Measurements from ENCODE around the gene PKP2.

Gene PKP2

GRCh38 chr12:32896432-32897280 lies at the start of gene PKP2:
TSS of gene PKP2 (minus strand) at chr12:32896777. CDS start at chr12:32896731, 46 bp downstream.
- peak; percentile 96 for DNase-seq

- no peak for DNase-seq
Measured at GRCh38 chr12:32944195-32944594, 47.6 kb upstream of the PKP2 start.

GRCh38 chr12:32939801-32940200 lies 43.2 kb upstream of the PKP2 start:
- DNase-seq = no peak

DNA sequence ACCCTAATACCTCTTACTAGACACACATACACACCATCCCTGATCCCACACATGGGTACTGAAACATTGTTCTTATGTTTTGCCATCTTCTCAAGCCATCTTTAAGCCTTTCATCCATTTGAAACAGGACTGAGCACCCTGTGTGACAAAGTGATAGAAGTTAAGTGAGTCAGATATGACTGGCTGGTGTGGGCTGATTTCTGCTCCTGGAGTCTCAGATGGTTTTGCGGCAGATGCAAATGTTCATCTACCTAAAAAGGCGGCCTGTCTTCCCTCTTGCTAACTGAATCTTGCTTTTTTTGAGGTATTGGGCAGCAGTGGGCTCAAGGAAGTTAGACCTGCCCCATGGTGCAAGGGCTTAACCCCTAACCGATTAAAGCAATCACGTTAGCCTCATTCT lies 30.4 kb upstream of the PKP2 start:
- no peak for DNase-seq

DNA sequence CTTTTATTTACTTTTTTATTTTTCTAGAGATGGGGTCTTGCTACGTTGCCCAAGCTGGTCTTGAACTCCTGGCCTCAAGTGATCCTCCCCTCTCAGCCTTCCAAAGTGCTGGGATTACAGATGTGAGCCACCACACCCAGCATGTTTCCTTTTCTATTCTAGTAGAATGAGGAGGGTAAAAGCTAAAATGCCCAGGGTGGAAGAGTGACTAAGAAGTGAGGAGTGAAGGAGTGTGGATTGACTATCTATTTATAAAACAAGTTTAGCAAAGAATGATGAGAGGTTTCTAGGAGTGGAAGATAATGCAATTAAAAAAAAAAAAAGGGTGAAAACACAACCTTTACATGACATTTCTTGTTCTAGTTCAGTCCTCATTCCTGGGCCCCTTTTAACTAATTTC lies 29.8 kb upstream of the PKP2 start:
- DNase-seq = no peak

- DNase-seq = no peak
Measured at GRCh38 chr12:32922546-32923297, 26.1 kb upstream of the PKP2 start.

DNA sequence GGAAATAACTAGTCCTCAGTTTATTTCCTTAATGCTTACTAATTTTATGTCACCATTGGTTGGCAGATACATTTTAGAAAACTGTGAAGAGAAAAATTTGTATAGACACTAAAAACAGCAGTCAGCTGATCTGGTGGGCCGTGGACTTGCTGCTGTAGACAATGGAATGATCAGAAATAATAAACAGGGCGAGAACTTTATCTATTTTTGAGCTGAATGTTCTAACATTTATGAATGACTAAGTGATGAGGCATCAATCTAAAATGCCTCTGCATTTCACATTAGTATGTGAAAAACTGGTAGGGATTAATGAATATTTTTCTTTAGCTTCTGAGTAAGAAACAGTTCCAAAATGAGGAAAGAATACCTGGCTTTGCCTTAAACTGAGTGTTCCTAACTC lies 24.8 kb upstream of the PKP2 start:
- no peak for DNase-seq

DNA sequence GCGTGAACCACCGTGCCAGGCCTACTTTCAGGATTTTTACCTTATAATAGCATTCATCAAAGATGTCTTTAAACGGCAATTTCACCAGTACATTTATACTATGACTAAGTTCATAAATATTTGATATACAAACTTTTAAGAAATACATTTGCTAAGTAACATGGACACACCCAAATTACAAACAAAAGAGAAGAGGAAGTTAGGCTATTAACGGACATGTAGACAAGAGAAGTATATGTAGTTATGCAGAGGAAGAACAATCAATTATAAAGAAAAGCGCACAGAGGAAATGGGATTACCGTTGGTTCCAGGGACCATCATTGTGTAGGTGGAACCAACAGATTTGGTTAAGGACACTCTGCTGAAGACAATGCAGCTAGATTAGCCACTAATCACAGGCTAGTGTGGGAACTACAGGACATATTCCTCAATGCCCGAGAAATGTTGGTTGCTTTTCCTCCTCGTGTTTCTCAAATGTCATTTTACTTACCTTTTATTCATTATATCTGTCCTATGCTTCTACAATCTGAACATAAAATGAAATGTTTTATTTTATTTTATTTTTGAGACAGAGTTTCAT lies 24.0 kb upstream of the PKP2 start:
- no peak for DNase-seq

DNA sequence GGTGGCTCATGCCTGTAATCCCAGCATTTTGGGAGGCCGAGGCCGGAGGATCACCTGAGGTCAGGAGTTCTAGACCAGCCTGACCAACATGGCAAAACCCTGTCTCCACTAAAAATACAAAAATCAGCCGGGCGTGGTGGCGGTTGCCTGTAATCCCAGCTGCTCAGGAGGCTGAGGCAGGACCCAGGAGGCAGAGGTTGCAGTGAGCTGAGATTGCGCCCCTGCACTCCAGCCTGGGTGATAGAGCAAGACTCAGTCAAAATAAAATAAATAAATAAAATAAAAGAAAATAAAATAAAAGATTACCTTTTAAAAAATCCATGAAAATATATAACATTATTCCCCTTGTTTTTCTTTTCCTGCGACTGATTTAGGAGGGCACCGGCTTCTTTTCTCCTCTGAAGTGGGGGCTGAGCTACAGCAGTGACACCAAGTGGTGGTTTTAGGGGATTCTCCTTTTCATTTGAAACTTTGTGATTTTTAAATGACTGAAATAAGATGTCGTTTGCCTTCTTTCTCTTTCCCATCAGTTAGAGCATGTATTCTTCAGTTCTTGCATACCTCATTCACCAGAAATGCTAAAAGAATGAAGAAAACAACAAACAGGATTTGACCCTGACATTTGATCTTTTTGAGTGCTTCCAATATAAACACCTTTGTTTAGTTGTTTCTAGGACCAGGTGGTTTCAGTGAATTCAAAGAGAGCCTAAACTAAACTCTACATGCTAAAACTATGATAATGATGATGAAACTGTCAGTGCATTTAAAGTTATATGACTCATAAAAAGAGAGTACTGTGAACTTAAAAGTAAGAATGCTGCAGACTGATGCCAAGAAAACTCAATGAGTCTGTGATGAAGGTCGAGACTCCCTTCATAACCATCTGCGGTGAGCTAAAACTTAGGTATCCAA lies 22.6 kb upstream of the PKP2 start:
- peak; percentile 60 for DNase-seq

DNA sequence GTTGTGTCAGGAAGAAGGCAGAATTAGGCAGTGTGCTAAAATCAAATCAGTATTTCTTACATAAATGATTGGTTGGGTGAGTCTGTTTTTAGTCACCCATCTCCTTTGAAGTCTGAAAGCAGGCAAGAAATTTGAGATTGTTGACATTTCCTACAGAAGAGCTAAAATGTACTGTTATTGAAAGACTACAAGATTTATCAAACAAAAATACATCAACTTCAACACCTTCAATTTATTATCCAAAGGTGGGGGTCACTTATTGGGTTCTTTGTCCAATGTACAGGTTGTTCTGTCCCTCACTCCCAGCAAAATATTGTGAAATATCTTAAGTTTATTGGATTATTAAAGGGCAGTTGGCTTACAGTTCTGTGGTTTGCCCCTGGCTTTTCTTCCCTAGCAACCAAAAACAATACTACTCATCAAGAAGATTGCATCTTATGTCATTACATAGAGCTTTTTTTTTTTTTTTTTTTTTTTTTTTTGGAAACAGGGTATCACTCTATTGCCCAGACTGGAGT lies 20.6 kb upstream of the PKP2 start:
- no peak for DNase-seq

GRCh38 chr12:32907898-32908476 lies 11.4 kb upstream of the PKP2 start:
- DNase-seq = no peak

GRCh38 chr12:32907166-32907565 lies 10.6 kb upstream of the PKP2 start:
- no peak for DNase-seq

- DNase-seq = no peak
Measured at GRCh38 chr12:32906399-32907165, 10.0 kb upstream of the PKP2 start.

GRCh38 chr12:32903763-32904162 lies 7.2 kb upstream of the PKP2 start:
- no peak for DNase-seq

- no peak for DNase-seq
Measured at GRCh38 chr12:32903318-32903717, 6.7 kb upstream of the PKP2 start.

DNA sequence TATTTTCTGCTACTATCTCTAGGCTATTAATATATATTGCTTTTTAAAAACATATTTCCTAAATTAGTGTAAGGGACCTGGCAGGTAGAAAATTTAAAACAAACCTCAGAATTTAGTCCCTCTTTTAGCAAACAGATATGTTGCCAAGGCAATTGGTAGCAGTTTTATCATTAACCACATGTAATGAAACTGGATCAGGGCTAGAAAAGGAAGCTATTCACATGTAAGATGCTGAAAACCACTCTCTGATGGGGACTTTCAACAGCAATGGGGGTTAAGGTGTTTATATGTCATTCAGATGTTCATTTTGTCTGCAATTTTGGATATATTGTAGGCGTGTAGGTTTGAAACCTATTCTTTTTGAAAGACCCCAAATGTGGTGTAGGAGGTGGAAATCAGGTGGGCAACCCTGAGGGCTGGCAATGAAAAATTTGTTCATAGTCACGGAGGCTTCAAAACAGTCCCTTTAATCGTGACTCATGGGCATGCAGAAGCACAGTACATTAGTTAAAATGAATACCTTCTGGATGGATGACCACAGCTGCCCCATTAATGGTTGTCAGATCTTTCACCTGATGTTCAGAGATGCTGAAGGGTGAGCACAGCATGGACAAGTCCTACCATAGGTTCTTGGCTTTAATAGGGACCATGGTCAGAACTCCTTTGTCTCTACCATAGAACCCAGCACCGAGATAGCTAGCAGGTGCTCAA lies 5.9 kb upstream of the PKP2 start:
- no peak for DNase-seq

DNA sequence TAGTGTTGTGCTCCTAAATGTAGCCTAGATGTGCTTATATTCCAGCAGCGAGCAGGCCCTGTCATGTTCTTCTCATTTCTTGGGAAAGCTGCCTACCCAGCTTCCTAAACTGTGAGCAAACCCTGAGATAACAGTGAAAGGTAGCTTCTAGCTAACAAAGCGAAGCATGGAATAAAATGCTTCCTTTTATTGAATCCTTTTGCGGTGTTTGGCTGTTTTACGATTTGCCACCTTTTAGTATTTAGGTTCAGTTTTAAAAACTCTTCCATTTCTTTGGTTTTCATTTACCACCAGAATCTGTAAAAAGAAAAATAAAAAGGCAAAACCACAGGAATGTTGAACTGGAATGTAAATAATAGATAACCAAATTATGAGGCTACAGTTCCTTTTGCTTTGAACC lies 5.0 kb upstream of the PKP2 start:
- no peak for DNase-seq

DNA sequence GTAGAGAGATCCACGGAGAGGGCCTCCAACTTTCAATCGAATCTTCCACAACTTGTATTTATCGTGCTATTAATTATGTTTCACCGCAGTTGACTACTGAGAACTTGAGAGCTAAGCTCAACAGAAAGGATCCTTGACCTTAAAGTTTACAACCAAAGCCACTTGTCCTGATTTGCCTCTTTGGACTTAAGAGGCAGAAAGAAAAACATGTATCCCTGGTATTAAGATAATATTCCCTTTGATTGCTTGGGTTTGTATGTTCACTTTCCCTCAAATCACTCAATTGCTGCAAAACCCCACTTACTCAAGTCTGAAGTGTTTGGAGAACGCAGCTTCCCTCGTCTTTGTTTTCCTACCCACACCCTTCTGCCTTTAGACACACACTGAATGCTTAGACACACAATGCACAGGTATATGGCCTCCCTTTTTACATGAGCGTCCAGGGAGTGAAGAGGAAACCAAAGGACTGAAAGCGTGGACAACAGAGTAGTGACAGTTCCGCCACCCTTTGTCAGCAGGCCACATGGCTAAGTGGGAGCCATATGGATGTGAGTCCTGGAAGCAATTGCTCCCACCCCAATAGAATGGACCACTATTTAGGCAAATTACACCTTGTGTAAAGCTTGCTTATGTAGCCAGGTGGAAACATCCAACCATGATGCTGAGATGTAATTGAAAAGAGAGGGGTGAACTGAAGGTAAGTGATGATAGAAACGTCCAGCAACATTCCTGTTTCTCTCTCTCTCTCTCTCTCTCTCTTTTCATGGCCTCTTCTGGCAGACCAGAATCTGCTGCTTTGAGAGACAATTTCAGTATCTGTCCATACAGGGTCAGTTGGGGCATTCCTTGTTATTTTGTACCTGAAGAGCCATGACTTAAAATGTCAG lies 1.4 kb upstream of the PKP2 start:
- DNase-seq = no peak

GRCh38 chr12:32897281-32897610 lies 669 bp upstream of the PKP2 start:
- DNase-seq = peak; percentile 67
